Measurements from ENCODE around the gene FIS1.

FIS1 gene

GRCh38 chr7:101208794-101209193, 36.1 kb downstream of the FIS1 start:
- Histone ChIP-seq H3K18ac (ENCODE audit: low read length) (no peak overlapping the region), H2AK5ac (ENCODE audit: low read length) (no peak overlapping the region), H3K4me2 (ENCODE audit: low read length) (no peak overlapping the region), H3K79me1 (ENCODE audit: low read length) (no peaks in the 10 kb centered on the region), H2AFZ (ENCODE audit: insufficient read depth, low read length, poor library complexity) (no peak overlapping the region), H3K4ac (ENCODE audit: low read depth, low read length) (no peak overlapping the region), H3K4me1 (ENCODE audit: control insufficient read depth in 1 of 2, insufficient read depth in 2 of 2, low read length in 2 of 2) (no peaks in the 10 kb centered on the region), H3K9ac (ENCODE audit: low read length) (no peak overlapping the region), H3K14ac (ENCODE audit: low read length) (no peak overlapping the region), H4K8ac (ENCODE audit: low read depth, low read length) (no peak overlapping the region), H2BK120ac (ENCODE audit: insufficient read depth, low read length, poor library complexity) (no peak overlapping the region), H2BK12ac (ENCODE audit: low read length) (no peak overlapping the region), H3K4me3 (ENCODE audit: low read depth, low read length) (no peak overlapping the region), H3K9me3 (ENCODE audit: insufficient read depth, low read depth, low read length) (no peaks in the 10 kb centered on the region), H3K36me3 (ENCODE audit: control insufficient read depth in 1 of 2, insufficient read depth in 2 of 2, low read length in 2 of 2) (peaks cover 51 to 63% of the 10 kb centered on the region in 2 experiments), H4K12ac (ENCODE audit: low read depth, low read length) (no peak overlapping the region), H3K79me2 (ENCODE audit: control insufficient read depth, insufficient read depth, low read length, poor library complexity) (no peaks in the 10 kb centered on the region), H4K91ac (ENCODE audit: low read depth, low read length) (no peak overlapping the region), H3K27ac (ENCODE audit: low read depth, low read length) (no peak overlapping the region), H3K27me3 (ENCODE audit: insufficient read depth, low read length) (no peaks in the 10 kb centered on the region), H3K23ac (ENCODE audit: low read length) (no peak overlapping the region), H2BK5ac (ENCODE audit: low read depth, low read length, poor library complexity) (no peak overlapping the region)
- no peak for DNase-seq
- no CpG with 5 or more reads among the region's 14 CpGs for WGBS (ENCODE audit: extremely low coverage, insufficient coverage, insufficient read length)

DNA sequence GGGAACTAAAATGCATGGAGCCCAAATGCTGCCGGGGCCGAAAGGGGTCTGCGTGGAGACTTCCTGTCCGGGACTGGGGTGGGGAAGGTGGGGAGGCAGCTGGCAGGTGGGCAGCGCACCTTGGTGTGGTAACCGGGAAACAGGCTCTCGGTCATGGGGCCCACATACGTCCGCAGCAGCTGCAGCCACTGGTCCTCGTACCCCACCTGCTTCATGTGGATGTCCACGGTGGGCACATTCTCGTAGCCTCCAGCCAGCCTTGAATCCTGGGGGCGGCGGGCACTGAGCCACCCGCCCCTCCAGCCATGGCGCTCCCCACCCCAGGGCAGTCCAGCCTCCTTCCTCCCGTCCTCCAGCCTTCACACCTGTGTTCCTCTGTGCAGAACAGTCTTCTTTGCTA, 37.4 kb downstream of the FIS1 start:
- H3K18ac ChIP-seq (ENCODE audit: low read length) = no peak overlapping the region
- H2AFZ ChIP-seq (ENCODE audit: insufficient read depth, low read length, poor library complexity) = no peak overlapping the region
- no peak overlapping the region for H3K23ac ChIP-seq (ENCODE audit: low read length)
- H3K9ac ChIP-seq (ENCODE audit: low read length) = no peak overlapping the region
- H4K8ac ChIP-seq (ENCODE audit: low read depth, low read length) = no peak overlapping the region
- no CpG with 5 or more reads among the region's 17 CpGs for WGBS (ENCODE audit: extremely low coverage, insufficient coverage, insufficient read length)
- H2BK120ac ChIP-seq (ENCODE audit: insufficient read depth, low read length, poor library complexity) = no peak overlapping the region
- no peak overlapping the region for H3K14ac ChIP-seq (ENCODE audit: low read length)
- H3K79me1 ChIP-seq (ENCODE audit: low read length) = no peaks in the 10 kb centered on the region
- no peak for DNase-seq
- H3K36me3 ChIP-seq (ENCODE audit: control insufficient read depth in 1 of 2, insufficient read depth in 2 of 2, low read length in 2 of 2) = peaks cover 48 to 56% of the 10 kb centered on the region in 2 experiments
- H2BK12ac ChIP-seq (ENCODE audit: low read length) = no peak overlapping the region
- H3K4ac ChIP-seq (ENCODE audit: low read depth, low read length) = no peak overlapping the region
- H3K27me3 ChIP-seq (ENCODE audit: insufficient read depth, low read length) = no peaks in the 10 kb centered on the region
- peaks cover 2% of the 10 kb centered on the region for H3K9me3 ChIP-seq (ENCODE audit: insufficient read depth, low read depth, low read length)
- H2AK5ac ChIP-seq (ENCODE audit: low read length) = no peak overlapping the region
- H3K4me1 ChIP-seq (ENCODE audit: control insufficient read depth in 1 of 2, insufficient read depth in 2 of 2, low read length in 2 of 2) = no peaks in the 10 kb centered on the region
- no peak overlapping the region for H3K27ac ChIP-seq (ENCODE audit: low read depth, low read length)
- no peaks in the 10 kb centered on the region for H3K79me2 ChIP-seq (ENCODE audit: control insufficient read depth, insufficient read depth, low read length, poor library complexity)
- H3K4me3 ChIP-seq (ENCODE audit: low read depth, low read length) = no peak overlapping the region
- no peak overlapping the region for H2BK5ac ChIP-seq (ENCODE audit: low read depth, low read length, poor library complexity)
- no peak overlapping the region for H4K12ac ChIP-seq (ENCODE audit: low read depth, low read length)
- no peak overlapping the region for H4K91ac ChIP-seq (ENCODE audit: low read depth, low read length)
- no peak overlapping the region for H3K4me2 ChIP-seq (ENCODE audit: low read length)

- Histone ChIP-seq H3K79me2 (ENCODE audit: control insufficient read depth, insufficient read depth, low read length, poor library complexity) (no peaks in the 10 kb centered on the region), H4K12ac (ENCODE audit: low read depth, low read length) (no peak overlapping the region), H3K9ac (ENCODE audit: low read length) (no peak overlapping the region), H2BK5ac (ENCODE audit: low read depth, low read length, poor library complexity) (no peak overlapping the region), H2BK12ac (ENCODE audit: low read length) (no peak overlapping the region), H2AK5ac (ENCODE audit: low read length) (no peak overlapping the region), H3K18ac (ENCODE audit: low read length) (no peak overlapping the region), H3K4ac (ENCODE audit: low read depth, low read length) (no peak overlapping the region), H3K14ac (ENCODE audit: low read length) (no peak overlapping the region), H2BK120ac (ENCODE audit: insufficient read depth, low read length, poor library complexity) (no peak overlapping the region), H3K4me1 (ENCODE audit: control insufficient read depth in 1 of 2, insufficient read depth in 2 of 2, low read length in 2 of 2) (peaks cover 0 to 4% of the 10 kb centered on the region in 2 experiments), H4K91ac (ENCODE audit: low read depth, low read length) (no peak overlapping the region), H3K4me2 (ENCODE audit: low read length) (no peak overlapping the region), H4K8ac (ENCODE audit: low read depth, low read length) (no peak overlapping the region), H3K27me3 (ENCODE audit: insufficient read depth, low read length) (peaks cover 5% of the 10 kb centered on the region), H3K27ac (ENCODE audit: low read depth, low read length) (no peak overlapping the region), H2AFZ (ENCODE audit: insufficient read depth, low read length, poor library complexity) (no peak overlapping the region), H3K9me3 (ENCODE audit: insufficient read depth, low read depth, low read length) (peaks cover 3% of the 10 kb centered on the region), H3K79me1 (ENCODE audit: low read length) (no peaks in the 10 kb centered on the region), H3K4me3 (ENCODE audit: low read depth, low read length) (peak overlapping the region; percentile 60), H3K36me3 (ENCODE audit: control insufficient read depth in 1 of 2, insufficient read depth in 2 of 2, low read length in 2 of 2) (peaks cover 42 to 48% of the 10 kb centered on the region in 2 experiments), H3K23ac (ENCODE audit: low read length) (no peak overlapping the region)
- no CpG with 5 or more reads among the region's 19 CpGs for WGBS (ENCODE audit: extremely low coverage, insufficient coverage, insufficient read length)
- no peak for DNase-seq
These were observed 38.2 kb downstream of the FIS1 start for GRCh38 chr7:101206665-101207042.

- Histone ChIP-seq H3K4ac (ENCODE audit: low read depth, low read length) (no peak overlapping the region), H2AK5ac (ENCODE audit: low read length) (no peak overlapping the region), H3K9me3 (ENCODE audit: insufficient read depth, low read depth, low read length) (peaks cover 3% of the 10 kb centered on the region), H4K91ac (ENCODE audit: low read depth, low read length) (no peak overlapping the region), H3K4me2 (ENCODE audit: low read length) (no peak overlapping the region), H4K8ac (ENCODE audit: low read depth, low read length) (no peak overlapping the region), H2AFZ (ENCODE audit: insufficient read depth, low read length, poor library complexity) (no peak overlapping the region), H3K23ac (ENCODE audit: low read length) (no peak overlapping the region), H2BK120ac (ENCODE audit: insufficient read depth, low read length, poor library complexity) (no peak overlapping the region), H3K4me3 (ENCODE audit: low read depth, low read length) (no peak overlapping the region), H3K79me1 (ENCODE audit: low read length) (no peaks in the 10 kb centered on the region), H3K27ac (ENCODE audit: low read depth, low read length) (no peak overlapping the region), H3K4me1 (ENCODE audit: control insufficient read depth in 1 of 2, insufficient read depth in 2 of 2, low read length in 2 of 2) (peaks cover under 1 to 6% of the 10 kb centered on the region in 2 experiments), H3K14ac (ENCODE audit: low read length) (no peak overlapping the region), H3K9ac (ENCODE audit: low read length) (no peak overlapping the region), H3K18ac (ENCODE audit: low read length) (no peak overlapping the region), H3K36me3 (ENCODE audit: control insufficient read depth in 1 of 2, insufficient read depth in 2 of 2, low read length in 2 of 2) (peaks cover 37 to 42% of the 10 kb centered on the region in 2 experiments), H2BK5ac (ENCODE audit: low read depth, low read length, poor library complexity) (no peak overlapping the region), H3K79me2 (ENCODE audit: control insufficient read depth, insufficient read depth, low read length, poor library complexity) (no peaks in the 10 kb centered on the region), H3K27me3 (ENCODE audit: insufficient read depth, low read length) (peaks cover 6% of the 10 kb centered on the region), H4K12ac (ENCODE audit: low read depth, low read length) (no peak overlapping the region), H2BK12ac (ENCODE audit: low read length) (no peak overlapping the region)
- WGBS (ENCODE audit: extremely low coverage, insufficient coverage, insufficient read length) = no CpG with 5 or more reads among the region's 32 CpGs
- no peak for DNase-seq
These were observed 38.8 kb downstream of the FIS1 start for GRCh38 chr7:101205901-101206664.
